Activated CD8-positive, alpha-beta memory T cell treated with anti-CD3 and anti-CD28 coated beads, Interleukin-2, amount 50 U/mL, for 24 hours (primary cell): ENCODE measurements around the gene CPT1B.

ENCODE experiments used
- DNase-seq: peaks from one replicate; pipeline ENCODE4 v3.0.0-alpha.2; 2020; ENCODE audit errors: extremely low read depth

CPT1B gene

DNA sequence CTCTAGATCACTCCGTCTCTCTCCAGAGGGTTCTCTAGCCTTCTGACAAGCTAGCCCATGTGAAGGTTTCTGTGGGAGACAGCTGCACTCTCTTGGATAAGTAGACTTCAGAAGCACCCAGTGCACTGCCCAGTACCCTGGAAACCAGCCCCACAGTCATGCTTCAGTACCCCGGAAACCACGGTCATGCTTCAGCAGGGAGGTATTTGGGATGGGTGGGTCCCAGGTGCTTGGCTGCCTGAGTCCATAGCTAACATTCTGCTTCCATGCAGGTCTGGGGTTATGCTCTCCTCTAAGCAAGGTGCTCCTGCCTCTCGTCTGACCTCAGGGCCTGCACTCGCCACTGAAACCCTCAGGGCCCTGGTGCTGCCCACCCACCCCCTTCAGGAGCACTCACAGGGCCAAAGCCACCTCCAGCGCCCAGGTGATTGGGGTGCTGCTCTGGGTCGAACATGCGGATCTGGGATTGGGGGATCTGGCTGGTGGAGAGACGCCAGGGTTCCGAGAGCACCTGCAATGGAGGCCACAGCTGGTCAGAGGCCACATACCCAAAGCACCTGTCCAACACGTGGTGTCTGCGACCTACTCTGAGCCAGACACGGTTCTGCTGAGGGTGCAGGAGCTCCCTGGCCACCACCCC is 8.2 kb downstream of the CPT1B start:
- no peak for DNase-seq

DNA sequence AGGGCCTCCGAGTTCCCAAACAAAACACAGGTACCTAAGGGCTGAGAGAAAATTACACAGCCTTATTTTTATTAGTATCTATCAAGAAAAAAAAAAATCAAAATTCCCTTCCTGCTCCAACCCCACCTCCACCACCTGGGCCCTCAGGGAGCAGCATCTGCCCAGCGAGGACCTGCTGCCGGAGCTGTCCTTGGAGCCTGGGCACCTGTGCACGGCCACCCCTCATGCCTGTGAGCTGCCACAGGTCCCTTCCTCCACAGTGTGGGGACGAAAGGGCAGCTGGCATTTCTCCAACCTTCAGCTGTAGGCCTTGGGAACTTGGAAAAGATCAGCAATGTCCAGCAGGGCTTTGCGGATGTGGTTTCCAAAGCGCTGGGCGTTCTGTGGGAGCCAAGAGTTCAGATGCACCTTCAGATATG is 9.2 kb downstream of the CPT1B start:
- no peak for DNase-seq

DNA sequence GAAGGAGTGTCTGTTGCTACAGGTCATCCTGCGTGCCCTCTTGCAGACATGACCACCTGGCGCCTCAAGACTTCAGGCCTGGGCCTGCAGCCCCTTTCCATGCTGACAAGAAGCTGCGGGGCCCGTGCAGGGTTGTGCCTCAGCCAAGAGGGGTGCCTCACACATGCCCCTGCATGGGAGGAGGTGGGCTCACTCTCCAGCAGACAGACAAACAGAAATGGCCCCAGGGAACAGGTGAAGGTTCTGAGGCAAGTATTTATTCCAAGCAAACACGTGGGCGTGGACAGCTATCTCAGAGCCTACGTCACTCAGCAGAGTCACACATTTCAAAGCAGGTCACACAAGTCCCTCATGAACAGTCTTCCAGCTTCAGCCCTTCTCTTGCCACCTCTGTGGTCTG is 9.6 kb downstream of the CPT1B start:
- no peak for DNase-seq

DNA sequence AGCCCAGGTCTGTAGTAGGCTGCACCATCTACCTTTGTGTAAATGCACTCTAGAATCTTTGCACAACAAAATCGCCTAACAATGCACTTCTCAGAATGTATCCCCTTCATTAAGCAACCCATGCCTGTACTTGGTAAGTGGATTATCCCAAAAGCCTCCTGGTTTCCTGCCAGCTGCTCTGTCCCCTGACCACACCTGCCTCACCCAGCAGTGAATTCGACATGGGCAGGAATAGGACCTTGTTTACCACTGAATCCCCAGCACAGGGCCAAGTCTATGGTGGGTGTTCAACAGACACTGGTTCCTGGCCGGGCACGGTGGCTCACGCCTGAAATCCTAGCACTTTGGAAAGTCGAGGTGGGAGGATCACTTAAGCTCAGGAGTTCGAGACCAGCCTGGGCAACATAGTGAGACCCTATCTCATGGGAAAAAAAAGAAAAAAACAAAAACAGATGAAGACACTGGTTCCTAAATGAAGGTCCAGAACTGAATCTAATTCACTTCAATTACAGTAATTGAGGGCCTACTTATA is 10.4 kb downstream of the CPT1B start:
- no peak for DNase-seq

DNA sequence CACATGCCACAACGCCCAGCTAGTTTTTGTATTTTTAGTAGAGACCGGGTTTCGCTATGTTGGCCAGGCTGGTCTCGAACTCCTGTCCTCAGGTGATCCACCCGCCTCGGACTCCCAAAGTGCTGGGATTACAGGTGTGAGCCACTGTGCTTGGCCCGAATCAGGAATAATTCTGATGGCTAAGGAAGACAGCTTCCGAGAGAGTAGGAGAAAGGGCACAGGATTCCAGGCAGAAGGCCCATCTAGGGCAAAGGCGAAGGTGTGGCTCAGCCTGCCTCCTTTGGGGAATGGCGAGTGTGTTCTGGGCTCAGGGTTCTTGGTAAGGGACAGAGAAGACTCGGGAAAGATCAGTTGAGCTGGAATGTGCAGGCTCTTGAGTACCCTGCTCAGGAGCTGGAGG is 13.9 kb downstream of the CPT1B start:
- DNase-seq, result no peak

DNA sequence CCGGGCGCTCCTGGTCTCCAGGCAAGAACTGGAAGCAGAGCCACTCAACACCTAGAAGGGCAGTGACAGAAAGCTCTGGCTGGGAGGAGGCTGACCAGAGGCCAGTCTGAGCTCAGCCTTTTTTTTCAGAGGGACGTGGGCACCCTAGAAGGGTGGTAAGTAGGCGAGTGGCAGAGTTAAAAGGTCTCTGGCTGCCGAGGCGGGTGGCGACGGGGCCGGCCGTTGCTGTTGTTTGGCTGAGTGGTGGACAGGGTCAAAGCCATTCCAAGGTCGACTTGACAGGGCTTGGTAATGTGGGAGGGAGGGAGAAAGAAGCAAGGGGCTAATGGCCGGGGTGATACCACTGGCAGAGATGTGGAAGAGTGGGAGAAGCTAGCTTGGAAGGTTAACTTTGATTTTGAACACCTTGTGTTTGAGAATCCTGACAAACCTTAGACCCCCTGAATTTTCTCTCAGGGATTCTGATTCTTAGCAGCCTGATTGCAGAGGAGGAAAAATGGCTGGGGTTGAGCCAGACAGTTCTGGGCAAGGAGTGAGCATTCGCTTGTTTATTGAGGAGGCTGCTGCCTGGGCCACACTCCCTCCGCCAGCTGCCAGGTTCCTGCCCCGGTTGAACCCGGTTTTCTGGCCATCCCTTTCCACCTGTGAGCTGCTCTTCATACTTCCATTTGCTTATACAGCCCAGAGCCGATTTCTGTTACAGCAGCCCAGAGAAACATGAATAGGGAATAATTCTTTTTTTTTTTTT is 14.6 kb downstream of the CPT1B start:
- DNase-seq, result no peak

DNA sequence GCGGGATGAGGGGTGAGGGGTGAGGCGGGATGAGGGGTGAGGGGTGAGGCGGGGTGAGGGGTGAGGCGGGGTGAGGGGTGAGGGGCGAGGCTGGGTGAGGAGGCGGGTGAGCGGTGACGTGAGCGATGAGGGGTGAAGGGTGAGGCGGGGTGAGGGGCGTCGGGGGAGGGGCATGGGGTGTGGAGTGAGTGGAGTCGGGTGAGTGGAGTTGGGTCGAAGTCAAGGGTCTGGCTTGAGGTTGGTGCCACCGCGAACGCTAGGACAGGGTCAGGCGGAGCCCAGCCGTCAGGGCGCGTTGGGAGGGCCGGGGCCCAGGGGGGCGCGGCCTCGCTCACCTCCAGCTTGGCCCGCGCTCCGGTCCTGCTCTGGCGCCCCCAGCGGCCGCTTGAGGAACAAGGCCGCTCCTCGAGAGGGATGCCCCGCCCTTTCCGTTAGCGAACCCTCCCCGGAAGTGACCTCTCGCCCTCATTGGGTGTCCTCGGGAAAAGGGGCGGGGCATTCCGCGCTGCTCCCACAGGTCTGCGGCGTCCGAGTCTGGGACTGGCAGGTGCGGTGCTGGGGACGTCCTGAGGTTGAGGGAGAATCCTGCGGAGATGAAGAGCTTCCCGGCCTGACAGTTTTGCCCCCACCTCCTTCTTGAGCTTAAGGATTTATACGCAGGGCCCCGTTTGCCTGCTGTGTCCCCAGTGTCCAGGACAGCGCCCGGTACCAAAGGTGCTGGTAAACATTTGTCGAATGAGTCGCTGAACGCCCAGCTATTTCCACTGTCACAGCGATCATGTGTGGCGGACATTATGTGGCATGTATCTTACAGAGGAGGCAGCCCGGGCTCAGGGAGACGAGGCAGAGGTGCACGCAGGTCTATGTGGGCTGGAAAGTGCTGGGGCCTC is 15.5 kb downstream of the CPT1B start, which contains the start of gene SYCE3:
TSS of gene SYCE3 (minus strand) at position 397 of the 890 bp plus-strand sequence. CDS start 6,514 bp downstream, outside the sequence.
- peak; percentile 90 for DNase-seq

DNA sequence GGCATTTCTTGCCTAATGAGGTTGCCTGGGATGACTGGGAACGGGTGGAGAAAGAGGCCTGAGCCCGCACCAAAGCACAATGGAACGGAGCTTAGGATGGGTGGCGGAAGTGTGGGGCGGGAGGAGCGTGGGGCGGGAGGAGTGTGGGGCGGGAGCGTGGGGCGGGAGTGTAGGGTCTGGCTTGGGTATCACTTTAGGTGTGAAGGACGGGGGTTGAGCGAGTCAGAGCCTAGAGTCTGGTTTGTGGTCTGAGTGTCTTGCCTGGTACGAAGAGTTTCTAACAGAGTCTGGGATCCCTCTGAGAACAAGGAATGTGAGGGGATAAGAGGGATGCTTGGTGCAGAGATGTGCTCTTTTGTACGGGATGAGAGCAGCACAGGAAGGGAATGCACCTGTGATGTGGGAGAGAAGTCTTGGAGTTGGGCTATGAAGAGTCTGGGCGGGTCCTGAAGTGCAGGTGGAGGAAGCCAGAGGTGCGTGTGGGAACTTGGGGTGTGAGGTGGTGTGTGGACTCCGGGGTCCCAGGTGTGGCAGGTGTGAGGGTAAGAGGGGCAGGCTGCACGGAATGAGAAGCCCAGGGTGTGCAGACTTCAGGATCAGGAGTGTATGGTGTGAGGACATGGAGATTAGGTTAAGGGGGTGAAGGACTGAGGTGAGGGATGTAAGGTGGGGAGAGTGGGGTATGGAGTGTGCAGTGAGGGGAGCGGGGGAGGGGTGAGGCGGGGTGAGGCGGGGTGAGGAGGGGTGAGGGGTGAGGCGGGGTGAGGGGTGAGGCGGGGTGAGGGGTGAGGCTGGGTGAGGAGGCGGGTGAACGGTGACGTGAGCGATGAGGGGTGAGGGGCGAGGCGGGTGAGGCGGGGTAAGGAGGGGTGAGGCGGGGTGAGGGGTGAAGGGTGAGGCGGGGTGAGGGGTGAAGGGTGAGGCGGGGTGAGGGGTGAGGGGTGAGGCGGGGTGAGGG is 16.5 kb downstream of the CPT1B start:
- DNase-seq, result no peak

DNA sequence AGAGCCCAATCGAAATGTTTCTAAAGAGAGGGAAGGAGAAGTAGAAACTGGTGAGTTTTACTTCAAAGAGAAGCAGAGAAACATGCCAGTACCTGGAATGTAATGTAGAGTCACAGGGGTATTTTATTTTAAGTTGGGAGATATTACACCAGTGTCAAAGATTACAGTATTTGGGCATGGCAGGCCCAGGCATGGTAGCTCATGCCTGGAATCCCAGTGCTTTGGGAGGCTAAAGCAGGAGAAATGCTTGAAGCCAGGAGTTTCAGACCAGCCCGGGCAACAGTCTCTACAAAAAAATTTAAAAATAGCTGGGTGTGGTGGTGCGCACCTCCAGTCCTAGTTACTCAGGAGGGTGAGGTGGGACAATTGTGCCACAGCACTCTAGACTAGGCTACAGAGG is 18.2 kb downstream of the CPT1B start:
- no peak for DNase-seq

DNA sequence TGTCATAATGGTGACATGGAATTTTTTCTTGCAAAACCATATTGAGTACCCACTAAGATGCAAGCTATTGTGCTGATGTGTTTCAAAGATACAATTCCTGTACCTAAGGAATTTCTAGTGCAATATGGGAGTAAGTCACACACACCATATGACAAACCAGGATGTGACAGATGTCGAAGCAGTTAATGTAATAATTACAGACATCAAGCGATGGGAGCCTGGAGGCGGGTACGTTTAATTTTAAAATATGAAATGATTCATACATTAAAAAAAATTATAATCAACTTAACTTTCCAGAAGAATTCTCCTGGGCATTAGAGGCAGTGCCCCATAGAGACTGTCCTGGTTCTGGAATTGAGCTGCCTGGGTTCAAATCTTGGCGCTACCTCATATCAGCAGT is 21.5 kb downstream of the CPT1B start:
- no peak for DNase-seq

DNA sequence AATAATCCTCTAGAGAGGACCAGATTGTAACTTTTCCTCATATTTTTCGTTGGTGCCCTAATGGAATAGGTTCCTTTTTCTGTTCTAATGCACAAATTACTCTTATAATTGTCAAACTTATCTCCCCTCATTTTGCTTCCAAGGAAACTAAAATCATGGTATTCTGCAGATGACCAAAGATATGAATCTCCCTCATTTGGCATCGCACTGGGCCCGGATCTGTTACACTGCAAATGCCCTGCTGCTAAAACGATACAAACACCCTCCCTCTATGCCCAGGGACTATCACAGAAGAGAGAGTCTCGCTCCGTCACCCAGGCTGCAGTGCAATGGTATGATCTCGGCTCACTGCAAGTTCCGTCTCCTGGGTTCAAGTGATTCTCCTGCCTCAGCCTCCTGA is 24.9 kb downstream of the CPT1B start:
- DNase-seq, result no peak

DNA sequence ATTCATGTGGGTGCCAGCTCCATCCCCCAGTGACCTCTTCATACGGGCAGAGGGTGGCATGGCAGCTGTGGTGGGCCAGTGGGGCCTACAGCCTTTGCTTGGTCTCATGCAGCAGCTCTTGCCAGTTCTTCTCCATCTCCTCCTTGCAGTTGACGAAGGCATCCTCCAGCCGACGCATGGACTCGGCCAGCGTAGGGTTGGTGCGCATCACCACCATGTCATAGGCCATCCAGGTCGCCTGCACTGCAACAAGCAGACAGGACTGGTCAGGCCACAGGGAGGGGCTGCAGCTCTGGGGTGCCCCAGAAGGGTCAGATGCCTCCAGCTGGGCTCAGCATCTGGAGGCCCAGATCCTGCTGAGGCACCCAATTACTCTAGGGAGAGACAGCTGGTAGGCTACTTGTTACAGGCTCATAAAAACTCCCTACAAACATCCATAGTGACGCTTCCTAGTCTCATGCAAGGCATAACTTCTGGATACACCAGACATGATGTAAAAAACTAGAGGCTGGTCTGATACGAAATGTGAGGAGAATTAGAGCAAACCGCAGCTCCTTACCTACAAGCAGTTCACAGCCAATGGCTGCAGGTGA is 27.0 kb downstream of the CPT1B start:
- DNase-seq, result no peak

DNA sequence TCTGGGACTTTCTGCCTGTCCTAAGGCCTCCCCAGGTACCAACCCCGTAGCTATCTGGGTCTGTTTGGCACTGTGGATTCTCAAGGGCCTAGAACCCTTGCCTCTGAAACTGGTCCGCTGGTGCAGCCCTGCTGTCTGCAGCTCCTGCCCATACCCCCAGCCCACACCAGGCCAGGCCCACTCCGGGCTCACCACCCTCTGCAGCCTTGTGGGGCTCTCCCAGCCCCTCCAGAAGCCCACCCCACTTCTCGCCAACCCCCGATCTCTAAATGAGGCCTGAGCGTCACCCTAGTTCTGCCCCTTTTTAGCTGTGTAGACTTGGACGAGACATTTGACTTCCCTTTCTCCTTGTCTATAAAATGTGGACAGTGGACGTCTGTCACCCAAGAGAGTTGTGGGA is 27.8 kb downstream of the CPT1B start:
- DNase-seq, result no peak

DNA sequence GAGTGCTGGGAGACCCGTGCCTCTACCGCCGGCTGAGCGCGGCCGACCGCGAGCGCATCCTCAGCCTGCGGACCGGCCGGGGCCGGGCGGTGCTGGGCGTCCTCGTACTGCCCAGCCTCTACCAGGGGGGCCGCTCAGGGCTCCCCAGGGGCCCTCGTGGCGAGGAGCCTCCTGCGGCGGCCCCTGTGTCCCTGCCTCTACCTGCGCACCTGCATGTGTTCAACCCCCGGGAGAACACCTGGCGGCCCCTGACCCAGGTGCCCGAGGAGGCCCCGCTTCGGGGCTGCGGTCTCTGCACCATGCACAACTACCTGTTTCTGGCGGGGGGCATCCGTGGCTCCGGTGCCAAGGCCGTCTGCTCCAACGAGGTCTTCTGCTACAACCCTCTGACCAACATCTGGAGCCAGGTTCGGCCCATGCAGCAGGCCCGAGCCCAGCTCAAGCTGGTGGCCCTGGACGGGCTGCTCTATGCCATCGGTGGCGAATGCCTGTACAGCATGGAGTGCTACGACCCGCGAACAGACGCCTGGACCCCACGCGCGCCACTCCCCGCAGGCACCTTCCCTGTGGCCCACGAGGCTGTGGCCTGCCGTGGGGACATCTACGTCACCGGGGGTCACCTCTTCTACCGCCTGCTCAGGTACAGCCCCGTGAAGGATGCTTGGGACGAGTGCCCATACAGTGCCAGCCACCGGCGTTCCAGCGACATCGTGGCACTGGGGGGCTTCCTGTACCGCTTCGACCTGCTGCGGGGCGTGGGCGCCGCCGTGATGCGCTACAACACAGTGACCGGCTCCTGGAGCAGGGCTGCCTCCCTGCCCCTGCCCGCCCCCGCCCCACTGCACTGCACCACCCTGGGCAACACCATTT is 29.1 kb downstream of the CPT1B start:
- DNase-seq, result no peak

DNA sequence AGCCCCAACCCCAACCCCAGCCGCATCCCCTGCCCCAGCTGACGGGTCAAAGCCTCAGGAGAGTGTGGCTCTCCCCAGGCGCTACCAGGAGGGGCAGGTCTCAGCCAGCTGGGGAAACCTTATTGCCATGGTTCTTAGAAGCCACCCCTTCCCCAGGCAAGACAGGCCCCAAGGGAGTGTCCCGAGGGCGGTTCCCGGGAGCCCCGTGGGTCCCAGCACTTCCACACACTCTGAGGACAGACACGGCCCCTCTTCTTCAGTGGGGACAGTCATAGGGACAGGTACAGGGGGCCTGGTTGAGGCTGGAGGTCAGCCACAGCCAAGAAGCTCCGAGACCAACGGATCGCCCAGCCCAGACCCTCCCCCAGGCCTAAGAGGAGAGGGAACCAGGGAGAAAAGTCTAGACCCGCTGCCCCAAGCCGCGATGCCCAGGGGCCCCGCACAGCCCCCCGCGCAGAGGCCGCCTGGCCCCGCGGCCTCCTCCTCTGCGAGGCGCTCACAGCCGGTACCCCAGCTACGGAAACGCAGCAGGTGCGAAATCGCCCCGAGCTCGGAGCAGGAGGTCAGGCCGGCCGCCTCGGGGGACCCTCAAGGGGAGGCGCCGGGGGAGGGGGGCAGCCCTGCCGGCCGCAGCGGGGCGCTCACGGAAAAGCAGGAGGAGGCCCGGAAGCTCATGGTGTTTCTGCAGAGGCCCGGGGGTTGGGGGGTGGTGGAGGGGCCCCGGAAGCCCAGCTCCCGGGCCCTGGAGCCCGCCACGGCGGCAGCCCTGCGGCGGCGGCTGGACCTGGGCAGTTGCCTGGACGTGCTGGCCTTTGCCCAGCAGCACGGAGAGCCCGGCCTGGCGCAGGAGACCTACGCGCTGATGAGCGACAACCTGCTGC is 29.9 kb downstream of the CPT1B start:
- no peak for DNase-seq

DNA sequence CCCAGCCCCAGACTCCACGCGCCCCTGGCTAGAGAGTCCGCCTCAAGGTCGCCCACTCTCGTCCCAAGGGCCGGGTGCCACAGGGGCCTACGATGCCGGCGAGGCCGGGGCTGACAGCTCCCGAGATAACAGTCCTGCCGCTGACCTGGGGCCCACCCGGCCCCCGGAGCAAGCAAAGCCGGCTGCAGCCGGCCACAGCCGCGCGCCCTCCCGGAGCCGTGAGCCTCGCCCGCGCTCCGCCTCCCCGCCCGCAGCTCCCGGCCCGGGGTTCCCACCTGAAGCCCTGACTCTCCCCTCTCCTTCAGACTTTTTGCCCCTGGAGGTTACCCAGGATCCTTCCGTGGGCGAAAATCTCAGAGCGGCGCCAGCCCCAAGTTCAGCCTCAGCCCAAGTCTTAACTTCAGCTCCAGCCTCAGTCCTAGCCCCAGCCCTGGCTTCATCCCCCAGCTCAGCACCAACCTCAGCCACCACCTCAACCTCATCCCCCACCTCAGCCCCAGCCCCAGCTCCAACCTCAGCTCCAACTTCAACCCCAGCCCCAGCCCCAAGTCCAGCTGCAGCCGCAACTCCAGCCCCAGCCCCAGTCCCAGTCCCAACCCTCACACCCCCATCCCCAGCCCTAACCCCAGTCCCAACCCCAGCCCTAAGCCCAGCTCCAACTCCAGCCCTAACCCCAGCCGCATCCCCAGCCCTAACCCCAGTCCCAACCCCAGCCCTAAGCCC is 30.8 kb downstream of the CPT1B start:
- no peak for DNase-seq

DNA sequence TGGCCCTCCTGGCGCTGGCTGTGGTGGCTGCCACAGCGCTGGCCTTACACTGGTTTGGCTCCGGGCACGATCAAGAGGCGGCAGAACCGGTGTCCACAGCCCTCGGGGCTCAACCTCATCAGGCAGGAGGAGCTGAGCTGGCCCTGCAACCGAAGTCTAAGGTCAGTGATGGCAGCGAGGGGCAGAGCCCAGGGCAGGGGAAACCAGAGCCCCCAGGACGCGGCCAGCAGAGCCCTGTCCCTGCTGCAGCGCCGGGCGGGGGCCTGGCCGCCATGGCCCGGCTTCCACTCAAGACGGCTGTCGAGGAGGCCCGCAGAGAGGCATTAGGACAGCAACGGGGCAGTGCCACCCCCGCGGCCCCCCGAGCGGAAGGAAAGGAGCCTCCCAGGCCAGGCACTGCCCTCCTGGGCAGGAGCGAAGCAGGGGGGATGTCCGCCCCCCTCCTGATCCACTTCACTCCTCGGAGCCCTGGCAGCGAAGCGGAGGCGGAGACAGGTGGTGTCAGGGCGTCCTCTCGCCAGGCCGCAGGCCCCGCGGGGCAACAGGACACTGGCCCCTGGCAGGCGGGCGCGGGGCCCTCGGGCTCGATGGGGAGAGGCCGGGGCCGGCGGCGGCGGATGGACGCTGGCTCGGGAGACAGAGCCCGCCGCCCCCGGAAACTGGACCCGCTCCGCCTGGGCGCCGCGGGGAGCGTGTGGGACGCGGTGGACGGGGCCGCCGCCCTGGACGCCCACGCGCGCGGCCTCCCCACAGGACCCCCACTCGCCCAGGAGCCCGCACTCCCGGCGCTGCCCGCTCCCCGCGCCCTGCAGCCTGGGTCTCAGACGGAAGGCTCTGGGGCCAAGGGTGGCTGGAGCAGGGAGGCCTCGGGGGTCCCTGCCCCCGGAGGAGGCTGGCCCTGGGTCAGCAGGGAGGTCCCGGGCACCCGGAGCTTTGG is 31.6 kb downstream of the CPT1B start:
- no peak for DNase-seq
